Vagina (tissue), 2 donors: ENCODE measurements around the gene TAS2R41.

Experiments
- CTCF ChIP-seq, 3 experiments: fragments of 450-650 bp in 2 of 3; fragments of 200-600 bp in 1 of 3; sonication (generic) in 1 of 3; IDR thresholded peaks; one replicate each; pipeline ENCODE4 v1.5.1; 2017 to 2019; ENCODE audit warnings: antibody characterized with exemption in 3 of 3, mild to moderate bottlenecking in 2 of 3, moderate library complexity in 2 of 3
- POLR2A ChIP-seq, 2 donors: fragments of 450-650 bp; IDR thresholded peaks; one replicate each; pipeline ENCODE4 v1.6.1; 2017; ENCODE audit warnings: antibody characterized with exemption in 2 of 2, mild to moderate bottlenecking in 2 of 2, moderate library complexity in 2 of 2
- POLR2AphosphoS5 ChIP-seq, 2 donors: sonication (generic); formaldehyde crosslinking; IDR thresholded peaks; one replicate each; pipeline ENCODE4 v1.9.0; 2017; ENCODE audit warnings: antibody characterized with exemption in 2 of 2, mild to moderate bottlenecking in 2 of 2, low read depth in 1 of 2; ENCODE audit not compliant: insufficient read depth in 1 of 2

DNA sequence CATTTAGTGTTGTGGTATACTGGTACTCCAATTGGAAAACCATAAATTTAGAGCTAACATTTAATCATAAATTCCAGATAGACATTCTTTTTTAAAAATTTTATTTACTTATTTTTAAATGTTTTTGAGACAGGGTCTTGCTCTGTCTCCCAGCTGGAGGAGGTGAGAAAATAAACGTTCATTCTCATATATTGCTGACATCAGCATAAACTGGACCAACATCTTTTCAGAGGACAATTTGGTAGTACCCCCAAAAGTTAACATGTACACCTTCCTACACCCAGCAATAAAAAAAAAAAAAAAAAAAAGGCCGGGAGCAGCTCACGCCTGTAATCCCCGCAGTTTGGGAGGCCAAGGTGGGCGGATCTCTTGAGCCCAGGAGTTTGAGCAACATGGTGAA lies 29.2 kb upstream of the TAS2R41 start:
- TF ChIP-seq CTCF (IDR thresholded peaks at IDR 0.05) = no peak
- no peak for TF ChIP-seq POLR2A (IDR thresholded peaks at IDR 0.05)
- no peak for TF ChIP-seq POLR2AphosphoS5 (IDR thresholded peaks at IDR 0.05; ENCODE audit: insufficient read depth in 1 of 2, low read depth in 1 of 2)
